Right cardiac atrium (tissue), 5 donors: ENCODE data around the gene CYP11A1. TPM values are rescaled to one million over a fixed set of nuclear protein-coding genes. Genes with fewer than 3 reads are reported as not detected.
A peak's percentile ranks its signal among the peaks of the same experiment; 100 is the strongest.

ENCODE experiments used
- ATAC-seq, 2 donors: fragments of 200-7000 bp; cut with Tn5 transposase; one replicate each; pipeline versions ENCODE4 v1.8.0 to v1.9.1; 2020; ENCODE audit warnings: moderate library complexity in 2 of 2, mild to moderate bottlenecking in 1 of 2
- DNase-seq, 3 donors: peaks; one replicate each; pipeline ENCODE4 v3.0.0-alpha.2; 2020
- H3K27ac ChIP-seq: one replicate; pipeline ENCODE4 v1.5.1; 2013; ENCODE audit warnings: mild to moderate bottlenecking, low read length, control low read depth, moderate library complexity
- H3K27me3 ChIP-seq: one replicate; pipeline ENCODE4 v1.6.1; 2013; ENCODE audit not compliant: control insufficient read depth, insufficient read depth
- H3K4me1 ChIP-seq: one replicate; pipeline ENCODE4 v1.6.1; 2013; ENCODE audit warnings: low read length; ENCODE audit not compliant: control insufficient read depth, insufficient read depth
- H3K4me3 ChIP-seq: one replicate; pipeline ENCODE4 v1.5.1; 2013; ENCODE audit warnings: low read length, control low read depth
- H3K9me3 ChIP-seq: one replicate; pipeline ENCODE4 v1.6.1; 2013; ENCODE audit warnings: low read length; ENCODE audit not compliant: control insufficient read depth
- WGBS: extraction: QIAGEN DNeasy Blood & Tissue Kit; methylation state at CpG from one replicate; pipeline ENCODE4 v1.1.7; 2013; 5-methylcytosine and 5-hydroxymethylcytosine counted together
- intact Hi-C, 4 donors: fragments of 100-400 bp; cut with DNase I; formaldehyde crosslinking; loops; one replicate each; pipeline versions ENCODE4 v1.11.0 to v1.14.0; 2022 to 2023
- microRNA-seq, 2 donors: library from miRNA; unstranded; fragments of <30 nt; microRNA quantifications; one replicate each; pipeline ENCODE4 v1.2.0, GENCODE V29; 2020 to 2021
- polyA plus RNA-seq: library from polyadenylated mRNA; stranded (reverse); fragments of 200-250 nt; gene quantifications from one replicate; pipeline ENCODE4 v1.2.3, GENCODE V29; 2013
- total RNA-seq, 4 donors: library from RNA; stranded (reverse); fragmentation: NEBNext Ultra II Directional; extraction: Animal tissue kit (Norgen Biotek cat#: 25700); gene quantifications; one replicate each; pipeline ENCODE4 v1.2.1, GENCODE V29; 2021
- donor health status: healthy with polysubstance abuse.
- donor health status: DM: no; HTN: yes; CAD: no.
- donor health status: DM: no; HTN: no; CAD: no.
- donor health status: DM: no; HTN: yes; CAD: no; lungs with severe emphysema.
- donor health status: DM: yes; HTN: yes; CAD: no.

Gene CYP11A1
- total and polyA plus RNA-seq, 5 donors: 0.66 to 1.7 (median 1.1) TPM

GRCh38 chr15:74291101-74292071 lies 76.1 kb downstream of the CYP11A1 start:
- H3K4me3 ChIP-seq: no peak overlapping the region
- DNase-seq (peak; percentile 88 to 95 (median 94)), ATAC-seq (peak; percentile 77 to 88)
- no peak overlapping the region for H3K27ac ChIP-seq
- no peaks in the 10 kb centered on the region for H3K9me3 ChIP-seq
- no peaks in the 10 kb centered on the region for H3K4me1 ChIP-seq
- intact Hi-C loops: no loop called here
- H3K27me3 ChIP-seq: no peaks in the 10 kb centered on the region
- WGBS: 7% methylated on average over 20 of the region's 20 CpGs

DNA sequence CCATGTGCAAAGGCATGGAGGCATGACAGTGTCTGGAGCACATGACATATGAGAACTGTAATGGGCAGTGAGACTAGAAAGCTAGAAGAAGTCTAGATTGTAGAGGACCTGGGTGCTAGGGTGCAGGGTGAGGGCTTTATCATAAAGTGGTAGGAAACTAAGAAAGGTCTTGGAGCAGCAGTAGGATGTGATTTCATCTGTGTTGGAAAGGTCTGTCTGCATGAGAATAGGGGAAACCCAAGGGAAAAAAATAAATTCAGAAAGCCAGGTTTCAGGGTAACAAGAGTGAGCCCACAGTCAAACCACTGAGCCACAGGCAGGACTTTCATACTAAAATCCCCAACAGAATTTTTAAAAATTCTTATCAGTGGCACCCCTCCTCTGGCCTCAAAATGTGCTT lies 76.8 kb downstream of the CYP11A1 start:
- ATAC-seq (no peak), DNase-seq (no peak)
- no peak overlapping the region for H3K4me3 ChIP-seq
- H3K4me1 ChIP-seq: no peaks in the 10 kb centered on the region
- no peak overlapping the region for H3K27ac ChIP-seq
- H3K9me3 ChIP-seq: no peaks in the 10 kb centered on the region
- no peaks in the 10 kb centered on the region for H3K27me3 ChIP-seq
- intact Hi-C loops: no loop called here

GRCh38 chr15:74289671-74290070 lies 77.8 kb downstream of the CYP11A1 start:
- no peak overlapping the region for H3K4me3 ChIP-seq
- no peak overlapping the region for H3K27ac ChIP-seq
- no peaks in the 10 kb centered on the region for H3K9me3 ChIP-seq
- intact Hi-C loops: no loop called here
- H3K27me3 ChIP-seq: no peaks in the 10 kb centered on the region
- ATAC-seq (no peak), DNase-seq (no peak)
- H3K4me1 ChIP-seq: no peaks in the 10 kb centered on the region

Small RNA genes lying within 50 kb of the gene (microRNA-seq; reads per million reads assigned to microRNA genes)
- 0 reads per million in 2 donors for gene MIR6881

Other genes starting within 250 kb of the CYP11A1 start
- 1 to 10 TPM in 2 of 4 donors, under 1 TPM in 2; 0.71 to 2.8 (median 1.7) TPM for gene ISLR2, start 237.1 kb downstream of the CYP11A1 start, total RNA-seq
- gene ISLR2, start 237.1 kb downstream of the CYP11A1 start, polyA plus RNA-seq: 2.1 TPM
- 10 to 100 TPM; 21.6 to 33.5 (median 24.7) TPM for gene ISLR, start 193.9 kb downstream of the CYP11A1 start, total RNA-seq
- 29.5 TPM for gene ISLR, start 193.9 kb downstream of the CYP11A1 start, polyA plus RNA-seq
- gene STRA6, start 164.9 kb downstream of the CYP11A1 start, total RNA-seq: under 1 TPM; 0.20 to 0.58 (median 0.37) TPM
- 0.25 TPM for gene STRA6, start 164.9 kb downstream of the CYP11A1 start, polyA plus RNA-seq
- not detected for gene CCDC33, start 131.3 kb downstream of the CYP11A1 start, total RNA-seq
- gene CCDC33, start 131.3 kb downstream of the CYP11A1 start, polyA plus RNA-seq: 0.07 TPM
- 1 to 10 TPM; 1.7 to 3.3 (median 2.2) TPM for gene SEMA7A, start 66.3 kb upstream of the CYP11A1 start, total RNA-seq
- gene SEMA7A, start 66.3 kb upstream of the CYP11A1 start, polyA plus RNA-seq: 1.8 TPM
- gene UBL7, start 93.5 kb upstream of the CYP11A1 start, total RNA-seq: 10 to 100 TPM; 35.8 to 59.3 (median 49.8) TPM
- 49.0 TPM for gene UBL7, start 93.5 kb upstream of the CYP11A1 start, polyA plus RNA-seq
- 1 to 10 TPM; 2.1 to 3.8 (median 2.5) TPM for gene ARID3B, start 173.6 kb upstream of the CYP11A1 start, total RNA-seq
- gene ARID3B, start 173.6 kb upstream of the CYP11A1 start, polyA plus RNA-seq: 2.1 TPM
- gene CLK3, start 248.2 kb upstream of the CYP11A1 start, total RNA-seq: 10 to 100 TPM; 40.0 to 65.1 (median 53.3) TPM
- 51.4 TPM for gene CLK3, start 248.2 kb upstream of the CYP11A1 start, polyA plus RNA-seq